NCI-H82 treated with DMSO at 0.1 percent for 48 hours (cell line): ENCODE measurements around the gene ITPKC.

Experiments
- DNase-seq: peaks from one replicate; lab custom pipeline; 2025; ENCODE audit not compliant: unreplicated experiment; lab: John Stamatoyannopoulos, UW

The ITPKC gene

GRCh38 chr19:40786060-40787037 is 69.4 kb downstream of the ITPKC start:
- no peak for DNase-seq
